Smooth muscle cell (in vitro differentiated cells): ENCODE data around the gene MAP2K5. TPM values are rescaled to one million over a fixed set of nuclear protein-coding genes. Genes with fewer than 3 reads are reported as not detected.

Experiments
- DNase-seq: peaks from one replicate; lab custom pipeline; 2025; ENCODE audit not compliant: unreplicated experiment; lab: John Stamatoyannopoulos, UW
- H2AFZ ChIP-seq: fragments of 200-600 bp; sonication (generic); 2 replicates; pipeline ENCODE4 v1.6.0; 2016; ENCODE audit warnings: antibody characterized with exemption, low read depth, mild to moderate bottlenecking
- H3F3A ChIP-seq: fragments of 200-600 bp; sonication (generic); 2 replicates; pipeline ENCODE4 v1.6.0; 2017; ENCODE audit warnings: antibody characterized with exemption, low read depth
- H3K27ac ChIP-seq: fragments of 200-600 bp; sonication (generic); 2 replicates; pipeline ENCODE4 v1.5.1; 2016; ENCODE audit warnings: low read depth, mild to moderate bottlenecking
- H3K27me3 ChIP-seq: fragments of 200-600 bp; sonication (generic); 2 replicates; pipeline ENCODE4 v1.6.1; 2016; ENCODE audit warnings: low read depth, mild to moderate bottlenecking
- H3K36me3 ChIP-seq: fragments of 200-600 bp; sonication (generic); 2 replicates; pipeline ENCODE4 v1.5.1; 2016; ENCODE audit warnings: low read depth
- H3K4me1 ChIP-seq: fragments of 200-600 bp; sonication (generic); 2 replicates; pipeline ENCODE4 v1.5.1; 2016; ENCODE audit warnings: low read depth
- H3K4me2 ChIP-seq: fragments of 200-600 bp; sonication (generic); 2 replicates; pipeline ENCODE4 v1.6.0; 2016; ENCODE audit warnings: mild to moderate bottlenecking
- H3K4me3 ChIP-seq: fragments of 200-600 bp; sonication (generic); 2 replicates; pipeline ENCODE4 v1.5.1; 2016; ENCODE audit warnings: mild to moderate bottlenecking
- H3K79me2 ChIP-seq: fragments of 200-600 bp; sonication (generic); 2 replicates; pipeline ENCODE4 v1.6.0; 2016; ENCODE audit warnings: low read depth, mild to moderate bottlenecking
- H3K9ac ChIP-seq: fragments of 200-600 bp; sonication (generic); 2 replicates; pipeline ENCODE4 v1.6.0; 2016; ENCODE audit warnings: low read depth
- H3K9me3 ChIP-seq: fragments of 200-600 bp; sonication (generic); replicated peaks from 2 replicates; pipeline ENCODE4 v1.5.1; 2016; ENCODE audit warnings: low read depth
- H4K20me1 ChIP-seq: fragments of 200-600 bp; sonication (generic); 2 replicates; pipeline ENCODE4 v1.6.0; 2016; ENCODE audit warnings: low read depth
- WGBS: methylation state at CpG from one replicate; pipeline ENCODE4 v1.1.7; 2016; ENCODE audit warnings: low lambda C conversion rate; 5-methylcytosine and 5-hydroxymethylcytosine counted together
- polyA plus RNA-seq: library from polyadenylated mRNA; unstranded; fragments of >200 nt; fragmentation: Nextera tagmentation; extraction: Ambion mirVana; gene quantifications from 2 replicates; pipeline ENCODE4 v1.2.1, GENCODE V29; 2016
- total RNA-seq: library from RNA; depleted of rRNA; stranded (reverse); fragments of >200 nt; gene quantifications from 2 replicates; pipeline ENCODE4 v1.2.3, GENCODE V29; 2014
- TF ChIP-seq, protein P1 (sequence below): fragments of 200-600 bp; sonication (generic); IDR thresholded peaks from 2 replicates; pipeline ENCODE4 v1.5.1; 2017; ENCODE audit warnings: borderline replicate concordance, mild to moderate bottlenecking, antibody characterized with exemption; ENCODE audit not compliant: insufficient read depth, poor library complexity, severe bottlenecking

The MAP2K5 gene
- total and polyA plus RNA-seq, 2 experiments from 2014 or later, result 4.4 to 7.4 TPM

DNA sequence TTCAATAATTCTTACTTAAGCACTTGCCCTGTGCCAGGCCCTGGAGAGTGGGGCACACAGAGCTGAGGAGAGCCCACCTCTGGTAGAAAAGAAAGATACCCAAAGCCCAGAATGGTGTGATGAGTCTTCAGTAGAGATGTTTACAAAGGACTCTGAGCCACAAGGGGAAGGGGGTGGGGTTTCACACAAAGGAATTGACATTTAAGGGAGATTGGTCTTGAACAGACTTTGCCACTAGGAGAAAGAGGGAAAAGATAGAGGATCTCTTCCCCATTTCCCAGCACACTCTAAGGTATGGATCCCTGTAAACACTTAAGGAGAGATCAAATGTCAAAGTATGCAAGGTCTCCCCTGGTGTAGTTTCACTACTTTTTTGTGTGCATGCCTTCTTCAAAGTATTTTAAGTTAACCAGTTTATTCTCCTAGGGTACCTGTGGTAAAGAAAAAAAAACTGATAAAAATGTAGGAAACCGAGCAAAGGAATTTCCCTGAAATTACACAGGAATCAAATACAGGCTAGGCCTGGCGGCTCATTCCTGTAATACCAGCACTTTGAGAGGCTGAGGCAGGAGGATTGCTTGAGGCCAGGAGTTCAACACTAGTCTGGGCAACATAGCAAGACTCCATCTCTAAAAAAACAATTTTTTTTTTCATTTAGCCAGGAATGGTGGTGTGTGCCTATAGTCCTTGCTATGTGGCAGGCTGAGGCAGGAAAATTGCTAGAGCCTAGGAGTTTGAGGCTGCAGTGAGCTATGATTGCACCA, 165.2 kb downstream of the MAP2K5 start:
- no peak overlapping the region for H3K4me2 ChIP-seq

DNA sequence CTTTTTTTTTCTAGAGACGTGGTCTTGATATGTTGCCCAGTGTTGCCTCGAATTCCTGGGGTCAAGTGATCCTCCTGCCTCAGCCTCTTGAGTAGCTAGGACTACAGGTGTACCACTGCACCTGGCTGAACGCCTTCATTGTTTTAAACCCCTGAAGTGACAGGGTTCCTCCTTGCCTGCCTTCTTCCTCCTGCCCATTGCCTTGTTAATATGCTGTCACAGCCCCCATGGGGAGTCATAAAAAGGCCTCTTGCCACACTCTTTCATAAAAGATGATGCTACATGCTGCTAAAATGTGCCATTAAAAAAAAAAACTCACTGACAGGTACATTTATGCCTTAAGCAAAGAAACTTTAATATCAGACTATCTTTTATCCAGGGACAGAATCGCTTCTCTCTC, 166.0 kb downstream of the MAP2K5 start:
- DNase-seq, result no peak
- TF ChIP-seq, protein P1, sequence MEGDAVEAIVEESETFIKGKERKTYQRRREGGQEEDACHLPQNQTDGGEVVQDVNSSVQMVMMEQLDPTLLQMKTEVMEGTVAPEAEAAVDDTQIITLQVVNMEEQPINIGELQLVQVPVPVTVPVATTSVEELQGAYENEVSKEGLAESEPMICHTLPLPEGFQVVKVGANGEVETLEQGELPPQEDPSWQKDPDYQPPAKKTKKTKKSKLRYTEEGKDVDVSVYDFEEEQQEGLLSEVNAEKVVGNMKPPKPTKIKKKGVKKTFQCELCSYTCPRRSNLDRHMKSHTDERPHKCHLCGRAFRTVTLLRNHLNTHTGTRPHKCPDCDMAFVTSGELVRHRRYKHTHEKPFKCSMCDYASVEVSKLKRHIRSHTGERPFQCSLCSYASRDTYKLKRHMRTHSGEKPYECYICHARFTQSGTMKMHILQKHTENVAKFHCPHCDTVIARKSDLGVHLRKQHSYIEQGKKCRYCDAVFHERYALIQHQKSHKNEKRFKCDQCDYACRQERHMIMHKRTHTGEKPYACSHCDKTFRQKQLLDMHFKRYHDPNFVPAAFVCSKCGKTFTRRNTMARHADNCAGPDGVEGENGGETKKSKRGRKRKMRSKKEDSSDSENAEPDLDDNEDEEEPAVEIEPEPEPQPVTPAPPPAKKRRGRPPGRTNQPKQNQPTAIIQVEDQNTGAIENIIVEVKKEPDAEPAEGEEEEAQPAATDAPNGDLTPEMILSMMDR, result no peak
- no peaks in the 10 kb centered on the region for H3F3A ChIP-seq

More for the DNA sequence above, 165.2 kb downstream of the MAP2K5 start:
- Histone ChIP-seq H4K20me1 (no peaks in the 10 kb centered on the region), H2AFZ (no peak overlapping the region), H3K4me3 (no peak overlapping the region), H3F3A (no peaks in the 10 kb centered on the region), H3K36me3 (peaks cover 5% of the 10 kb centered on the region), H3K27me3 (no peaks in the 10 kb centered on the region), H3K9me3 (no peaks in the 10 kb centered on the region), H3K27ac (no peak overlapping the region), H3K79me2 (no peaks in the 10 kb centered on the region), H3K9ac (no peak overlapping the region), H3K4me1 (no peaks in the 10 kb centered on the region)
- WGBS, result 94% methylated on average over 2 of the region's 2 CpGs
- TF ChIP-seq, protein P1, result no peak
- no peak for DNase-seq

DNA sequence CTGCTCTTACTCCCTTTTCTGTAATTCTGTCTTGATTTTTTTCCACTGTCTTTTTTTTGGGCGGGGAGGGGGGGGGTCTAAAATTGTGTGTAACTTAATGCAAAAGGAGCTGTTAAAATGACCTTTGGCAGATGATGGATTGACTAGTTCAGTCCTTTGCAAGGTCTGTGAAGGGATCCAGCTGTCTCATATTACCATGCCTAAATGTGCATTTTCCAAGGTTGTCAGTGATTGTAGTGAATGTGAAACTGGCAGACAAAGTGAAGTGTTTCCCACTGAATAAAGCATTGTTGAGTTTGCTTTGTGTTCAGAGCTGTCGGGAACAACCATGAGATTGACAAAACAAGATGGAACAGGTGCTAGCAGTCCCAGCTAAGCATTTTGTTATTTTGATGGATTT, 172.7 kb downstream of the MAP2K5 start:
- H2AFZ ChIP-seq, result no peak overlapping the region
- H3K9ac ChIP-seq, result no peak overlapping the region
- H3K79me2 ChIP-seq, result no peaks in the 10 kb centered on the region
- no peak overlapping the region for H3K4me3 ChIP-seq
- no peaks in the 10 kb centered on the region for H3K36me3 ChIP-seq
- no peaks in the 10 kb centered on the region for H3F3A ChIP-seq
- H4K20me1 ChIP-seq, result no peaks in the 10 kb centered on the region
- TF ChIP-seq, protein P1, result no peak
- no peak overlapping the region for H3K27ac ChIP-seq
- 83% methylated on average over 2 of the region's 2 CpGs for WGBS
- no peak overlapping the region for H3K4me2 ChIP-seq
- no peaks in the 10 kb centered on the region for H3K4me1 ChIP-seq
- no peaks in the 10 kb centered on the region for H3K27me3 ChIP-seq
- DNase-seq, result no peak
- H3K9me3 ChIP-seq, result no peaks in the 10 kb centered on the region

More for the DNA sequence above, 166.0 kb downstream of the MAP2K5 start:
- Histone ChIP-seq H3K9ac (no peak overlapping the region), H3K9me3 (no peaks in the 10 kb centered on the region), H3K4me3 (no peak overlapping the region), H3K4me1 (no peaks in the 10 kb centered on the region), H3K27me3 (no peaks in the 10 kb centered on the region), H3K4me2 (no peak overlapping the region), H3K79me2 (no peaks in the 10 kb centered on the region), H3K27ac (no peak overlapping the region), H4K20me1 (no peaks in the 10 kb centered on the region), H3K36me3 (peaks cover 1% of the 10 kb centered on the region), H2AFZ (no peak overlapping the region)
- WGBS, result 88% methylated on average over 4 of the region's 4 CpGs

DNA sequence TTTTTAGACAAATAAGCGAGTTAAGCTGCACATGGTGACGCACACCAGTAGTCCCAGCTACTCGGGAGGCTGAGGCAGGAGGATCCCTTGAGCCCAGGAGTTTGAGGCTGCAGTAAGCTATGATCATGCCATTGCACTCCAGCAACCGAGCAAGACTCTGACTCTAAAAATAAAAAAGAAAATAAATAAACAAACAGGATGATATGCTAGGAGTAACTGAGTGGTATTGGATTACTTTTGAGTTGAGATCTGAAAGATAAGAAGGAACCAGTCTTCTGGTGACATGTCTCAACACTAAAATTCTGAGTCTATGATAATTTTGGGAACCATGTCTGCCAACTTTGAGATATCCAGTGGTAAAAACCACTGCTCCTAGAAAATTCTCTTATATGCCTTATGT, 173.7 kb downstream of the MAP2K5 start:
- H3K4me3 ChIP-seq, result no peak overlapping the region
- H3K4me2 ChIP-seq, result no peak overlapping the region
- H3K9me3 ChIP-seq, result no peaks in the 10 kb centered on the region
- H3K9ac ChIP-seq, result no peak overlapping the region
- H3K27me3 ChIP-seq, result no peaks in the 10 kb centered on the region
- no peaks in the 10 kb centered on the region for H3K79me2 ChIP-seq
- no peaks in the 10 kb centered on the region for H3K36me3 ChIP-seq
- no peaks in the 10 kb centered on the region for H4K20me1 ChIP-seq
- no peaks in the 10 kb centered on the region for H3F3A ChIP-seq
- TF ChIP-seq, protein P1, result no peak
- H3K4me1 ChIP-seq, result no peaks in the 10 kb centered on the region
- no peak overlapping the region for H2AFZ ChIP-seq
- WGBS, result 93% methylated on average over 4 of the region's 4 CpGs
- DNase-seq, result no peak
- no peak overlapping the region for H3K27ac ChIP-seq
